Muscle layer of duodenum (tissue), 2 donors: Measurements from ENCODE around the gene GALNT8.

Experiments
- H3K27ac ChIP-seq: one replicate; pipeline ENCODE4 v1.7.0; 2013; ENCODE audit warnings: mild to moderate bottlenecking, low read length
- H3K27me3 ChIP-seq: one replicate; pipeline ENCODE4 v1.7.0; 2013; ENCODE audit warnings: low read depth, mild to moderate bottlenecking, control low read depth, low read length
- H3K36me3 ChIP-seq, 2 donors: one replicate each; pipeline ENCODE4 v1.7.0; 2013; ENCODE audit warnings: low read length in 2 of 2, control low read depth in 1 of 2, mild to moderate bottlenecking in 1 of 2; ENCODE audit not compliant: insufficient read depth in 2 of 2, control insufficient read depth in 1 of 2
- H3K4me1 ChIP-seq, 2 donors: one replicate each; pipeline ENCODE4 v1.7.0; 2013; ENCODE audit warnings: low read length in 2 of 2, mild to moderate bottlenecking in 2 of 2, control low read depth in 1 of 2, moderate library complexity in 1 of 2; ENCODE audit not compliant: insufficient read depth in 2 of 2, control insufficient read depth in 1 of 2
- H3K4me3 ChIP-seq, 2 donors: one replicate each; pipeline ENCODE4 v1.7.0; 2013; ENCODE audit warnings: low read length in 2 of 2, low read depth in 1 of 2, mild to moderate bottlenecking in 1 of 2
- H3K9me3 ChIP-seq, 2 donors: one replicate each; pipeline ENCODE4 v1.7.0; 2013; ENCODE audit warnings: low read length in 2 of 2, control low read depth in 1 of 2, mild to moderate bottlenecking in 1 of 2; ENCODE audit not compliant: control insufficient read depth in 1 of 2
- donor health status: healthy.

The GALNT8 gene, protein sequence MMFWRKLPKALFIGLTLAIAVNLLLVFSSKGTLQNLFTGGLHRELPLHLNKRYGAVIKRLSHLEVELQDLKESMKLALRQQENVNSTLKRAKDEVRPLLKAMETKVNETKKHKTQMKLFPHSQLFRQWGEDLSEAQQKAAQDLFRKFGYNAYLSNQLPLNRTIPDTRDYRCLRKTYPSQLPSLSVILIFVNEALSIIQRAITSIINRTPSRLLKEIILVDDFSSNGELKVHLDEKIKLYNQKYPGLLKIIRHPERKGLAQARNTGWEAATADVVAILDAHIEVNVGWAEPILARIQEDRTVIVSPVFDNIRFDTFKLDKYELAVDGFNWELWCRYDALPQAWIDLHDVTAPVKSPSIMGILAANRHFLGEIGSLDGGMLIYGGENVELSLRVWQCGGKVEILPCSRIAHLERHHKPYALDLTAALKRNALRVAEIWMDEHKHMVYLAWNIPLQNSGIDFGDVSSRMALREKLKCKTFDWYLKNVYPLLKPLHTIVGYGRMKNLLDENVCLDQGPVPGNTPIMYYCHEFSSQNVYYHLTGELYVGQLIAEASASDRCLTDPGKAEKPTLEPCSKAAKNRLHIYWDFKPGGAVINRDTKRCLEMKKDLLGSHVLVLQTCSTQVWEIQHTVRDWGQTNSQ

DNA sequence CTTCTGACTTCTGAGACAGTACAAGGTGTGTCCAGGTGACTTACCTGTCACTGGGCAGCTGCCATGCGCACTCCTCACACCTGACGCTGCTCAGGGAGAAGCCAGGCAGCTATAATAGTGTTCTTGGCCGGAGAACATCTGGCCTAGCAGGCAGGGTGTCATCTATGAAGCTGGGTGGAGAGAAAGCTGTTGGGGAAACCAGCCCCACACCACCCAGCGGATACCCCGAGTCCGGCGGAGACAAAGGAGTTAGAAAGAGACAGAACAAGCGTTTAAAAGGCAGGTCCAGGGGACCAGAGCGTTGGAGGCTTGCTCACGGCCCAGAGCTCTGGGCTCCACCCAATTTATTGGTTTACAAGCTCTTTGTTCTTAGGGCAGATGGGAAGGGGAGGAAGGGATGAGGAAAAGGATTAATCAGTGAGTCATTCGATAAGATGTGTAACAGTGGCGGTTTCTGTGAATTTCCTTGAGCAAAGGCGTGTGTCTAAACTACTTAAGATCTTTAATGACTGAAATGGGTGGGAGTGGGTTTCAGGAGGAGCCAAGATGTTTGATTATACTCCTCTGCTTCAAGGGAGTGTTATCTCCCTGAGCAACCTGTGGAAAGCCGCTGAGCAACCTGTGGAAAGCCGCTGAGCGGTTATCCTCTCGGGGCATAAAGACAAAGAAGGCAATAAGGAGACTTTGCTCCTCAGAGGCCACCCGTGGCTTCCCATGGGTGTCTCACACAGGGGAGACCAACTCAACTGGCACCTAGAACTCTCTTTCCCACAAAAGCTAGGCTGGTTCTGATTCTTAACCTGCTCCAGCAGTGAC lies at the start of gene GALNT8:
GALNT8 (plus strand) TSS at position 580 of the 816 bp plus-strand sequence. CDS start 278 bp downstream, outside the sequence.
- H3K9me3 ChIP-seq, result no peaks in the 10 kb centered on the region
- no peaks in the 10 kb centered on the region for H3K4me1 ChIP-seq
- H3K4me3 ChIP-seq, result no peak within 1 kb of the TSS
- no peak within 1 kb of the TSS for H3K27ac ChIP-seq
- H3K27me3 ChIP-seq, result no peaks in the 10 kb centered on the region
- no peaks in the 10 kb centered on the region for H3K36me3 ChIP-seq

DNA sequence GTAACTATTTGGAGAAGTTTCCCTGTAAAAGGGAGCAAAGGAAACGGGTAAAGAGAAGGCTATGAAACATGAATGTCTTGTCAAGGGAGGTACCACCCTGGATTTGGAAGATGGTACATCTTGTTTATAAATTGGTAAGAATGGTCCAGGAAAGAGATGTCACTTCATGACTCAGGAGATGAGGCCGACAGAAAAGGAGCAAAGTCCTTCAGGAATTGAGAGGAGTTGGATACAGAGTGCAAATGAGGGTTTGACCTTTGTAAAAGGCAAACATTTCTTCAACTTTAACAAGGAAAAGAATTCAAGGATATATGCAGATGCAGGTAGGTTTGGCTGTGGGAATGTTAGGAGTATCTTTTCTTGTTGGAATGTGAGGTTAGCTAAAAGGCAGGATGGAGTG lies 40.5 kb upstream of the GALNT8 start:
- Histone ChIP-seq H3K27me3 (no peaks in the 10 kb centered on the region), H3K4me3 (no peak overlapping the region), H3K36me3 (peaks cover 8 to 28% of the 10 kb centered on the region in 2 donors), H3K4me1 (no peaks in the 10 kb centered on the region), H3K9me3 (no peaks in the 10 kb centered on the region), H3K27ac (no peak overlapping the region)

DNA sequence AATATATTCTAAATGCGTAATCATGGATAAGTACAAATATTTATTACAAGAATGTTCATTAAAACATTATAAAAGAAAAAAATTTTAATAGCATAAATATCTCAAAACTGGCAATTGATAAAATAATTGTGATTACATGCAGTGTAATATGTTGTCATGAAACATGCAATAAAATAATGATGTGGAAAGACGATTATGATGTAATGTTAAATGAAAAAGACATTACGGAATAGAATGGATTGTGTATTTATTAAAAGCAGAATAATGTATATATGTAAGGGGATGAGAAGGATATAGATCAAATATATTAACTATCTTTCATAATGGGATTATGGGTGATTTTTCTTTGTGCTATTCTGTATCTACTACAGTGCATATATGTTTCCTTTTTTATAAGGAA lies 38.5 kb upstream of the GALNT8 start:
- no peaks in the 10 kb centered on the region for H3K9me3 ChIP-seq
- H3K4me3 ChIP-seq, result no peak overlapping the region
- no peaks in the 10 kb centered on the region for H3K27me3 ChIP-seq
- no peaks in the 10 kb centered on the region for H3K4me1 ChIP-seq
- H3K36me3 ChIP-seq, result peaks cover 22 to 46% of the 10 kb centered on the region in 2 donors
- H3K27ac ChIP-seq, result no peak overlapping the region

DNA sequence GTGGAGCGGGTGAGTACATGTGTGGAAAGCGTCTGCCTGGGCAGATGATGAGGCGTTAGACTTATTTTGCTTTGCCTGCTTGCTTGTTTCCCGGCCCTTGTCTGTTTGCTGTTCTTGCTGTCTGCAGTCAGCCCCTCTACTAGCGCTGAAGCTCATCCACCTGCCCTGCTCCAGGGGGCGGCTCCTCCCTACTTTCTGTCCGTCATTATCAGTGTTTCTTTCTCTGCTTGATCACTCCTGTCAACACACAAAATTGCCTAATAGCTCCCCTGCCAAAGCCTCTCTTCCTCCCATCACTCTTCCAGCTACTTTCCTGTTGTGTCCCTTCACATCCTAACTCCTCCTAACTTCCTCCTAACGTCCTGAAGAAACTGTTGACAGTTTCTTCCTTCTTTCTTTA lies 34.9 kb upstream of the GALNT8 start:
- no peaks in the 10 kb centered on the region for H3K9me3 ChIP-seq
- no peaks in the 10 kb centered on the region for H3K27me3 ChIP-seq
- no peaks in the 10 kb centered on the region for H3K4me1 ChIP-seq
- no peak overlapping the region for H3K4me3 ChIP-seq
- H3K27ac ChIP-seq, result no peak overlapping the region
- peaks cover 31 to 72% of the 10 kb centered on the region in 2 donors for H3K36me3 ChIP-seq

DNA sequence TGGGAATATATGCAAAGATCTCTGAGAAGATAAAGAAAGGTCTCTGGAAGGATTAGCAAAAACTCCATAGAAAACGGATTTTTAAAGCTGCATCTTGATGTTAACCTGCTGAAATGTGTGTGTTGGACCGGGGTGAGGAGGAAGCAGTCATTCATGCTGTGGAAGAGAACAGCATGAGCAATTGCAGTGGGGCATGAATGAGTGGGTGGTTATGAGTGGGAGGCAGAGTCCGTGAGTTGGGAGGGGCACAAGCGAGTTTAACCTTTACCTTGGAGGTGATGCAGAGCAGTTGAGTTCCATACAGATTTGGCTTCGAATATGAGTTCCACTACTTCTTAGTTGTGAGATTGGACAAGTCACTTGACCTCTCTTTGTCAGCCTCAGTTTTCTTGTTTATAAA lies 29.4 kb upstream of the GALNT8 start:
- Histone ChIP-seq H3K4me1 (no peaks in the 10 kb centered on the region), H3K27ac (no peak overlapping the region), H3K9me3 (no peaks in the 10 kb centered on the region), H3K36me3 (peaks cover 14 to 41% of the 10 kb centered on the region in 2 donors), H3K4me3 (no peak overlapping the region), H3K27me3 (no peaks in the 10 kb centered on the region)

DNA sequence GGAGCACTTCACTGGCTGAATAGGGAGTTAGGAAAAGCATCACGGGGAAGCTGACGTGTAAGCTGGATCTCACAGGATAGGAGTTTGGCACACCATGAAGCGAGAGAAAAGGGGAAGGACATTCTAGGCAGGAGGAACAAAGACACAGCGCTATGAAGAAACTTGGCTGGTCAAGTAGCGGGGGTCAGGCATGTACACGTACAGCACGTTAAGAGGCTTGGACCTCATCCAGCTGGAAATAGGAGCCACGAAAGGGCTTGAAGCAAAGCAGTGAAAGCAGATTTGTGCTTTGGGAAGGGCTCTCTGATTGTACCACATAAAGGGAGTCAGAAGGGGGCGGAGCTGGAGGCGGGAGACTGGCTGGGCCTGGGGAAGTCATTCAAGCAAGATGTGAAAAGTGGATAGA lies 19.6 kb upstream of the GALNT8 start:
- no peaks in the 10 kb centered on the region for H3K36me3 ChIP-seq
- H3K27me3 ChIP-seq, result no peaks in the 10 kb centered on the region
- H3K4me3 ChIP-seq, result no peak overlapping the region
- H3K9me3 ChIP-seq, result no peaks in the 10 kb centered on the region
- H3K27ac ChIP-seq, result peak overlapping the region; percentile 18
- peaks cover 0 to 4% of the 10 kb centered on the region in 2 donors for H3K4me1 ChIP-seq

DNA sequence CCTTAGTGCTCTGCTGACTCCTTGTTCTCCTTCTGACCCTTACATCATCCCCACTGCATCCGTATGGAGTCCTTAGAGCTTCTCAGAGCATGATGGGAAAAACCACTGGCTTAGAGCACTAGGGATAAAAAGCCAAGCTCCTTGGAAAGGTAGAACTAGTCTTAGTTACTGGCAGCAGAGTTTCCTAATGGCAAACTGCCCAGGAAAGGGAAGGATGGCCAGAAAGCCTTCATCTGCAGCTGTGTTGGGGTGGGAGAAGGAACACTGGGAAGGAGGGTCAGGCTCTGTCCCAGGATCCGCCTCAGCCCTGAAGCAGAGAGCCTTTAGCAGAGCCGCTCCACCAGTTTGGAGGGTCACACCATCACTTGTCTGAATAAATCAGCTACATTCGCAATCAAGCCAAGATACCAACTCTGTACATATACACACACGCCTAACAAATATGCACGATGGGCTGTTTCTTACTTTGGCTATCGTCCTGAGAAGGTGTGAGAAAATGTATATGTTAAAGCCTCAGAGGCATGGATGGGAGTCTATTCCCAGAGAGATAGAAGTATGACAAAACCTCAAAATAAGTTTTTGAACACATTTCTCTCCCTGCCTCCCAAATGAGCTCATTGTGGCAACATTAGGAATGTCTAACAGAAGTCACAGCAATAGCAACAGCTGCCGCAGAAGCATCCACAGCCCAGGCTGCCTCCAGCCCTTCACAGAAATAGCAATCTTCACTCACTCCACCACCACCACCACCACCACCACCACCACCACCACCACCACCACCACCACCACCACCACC lies 18.6 kb upstream of the GALNT8 start:
- Histone ChIP-seq H3K4me3 (no peak overlapping the region), H3K9me3 (no peaks in the 10 kb centered on the region), H3K36me3 (no peaks in the 10 kb centered on the region), H3K27ac (peak overlapping the region; percentile 18), H3K27me3 (no peaks in the 10 kb centered on the region), H3K4me1 (peaks cover 0 to 4% of the 10 kb centered on the region in 2 donors)

DNA sequence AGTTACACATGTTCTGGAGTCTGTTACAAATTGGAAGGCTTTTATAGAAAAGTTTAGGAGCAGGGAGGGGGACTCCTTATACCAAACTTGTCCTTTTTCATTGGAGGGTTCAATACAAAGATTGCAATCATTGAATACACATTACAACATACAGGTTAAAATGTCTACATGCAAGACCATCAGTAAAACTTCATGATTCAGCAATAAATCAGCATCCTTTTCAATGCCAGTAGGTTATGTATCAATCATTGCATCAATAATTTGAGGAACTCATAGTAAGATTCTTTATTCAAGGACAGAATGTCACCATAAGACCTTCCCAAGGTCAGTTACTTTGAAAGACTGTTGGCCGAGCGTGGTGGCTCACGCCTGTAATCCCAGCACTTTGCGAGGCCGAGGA lies 16.5 kb upstream of the GALNT8 start:
- Histone ChIP-seq H3K27ac (no peak overlapping the region), H3K27me3 (no peaks in the 10 kb centered on the region), H3K36me3 (no peaks in the 10 kb centered on the region), H3K4me3 (no peak overlapping the region), H3K4me1 (peaks cover 0 to 4% of the 10 kb centered on the region in 2 donors), H3K9me3 (no peaks in the 10 kb centered on the region)

DNA sequence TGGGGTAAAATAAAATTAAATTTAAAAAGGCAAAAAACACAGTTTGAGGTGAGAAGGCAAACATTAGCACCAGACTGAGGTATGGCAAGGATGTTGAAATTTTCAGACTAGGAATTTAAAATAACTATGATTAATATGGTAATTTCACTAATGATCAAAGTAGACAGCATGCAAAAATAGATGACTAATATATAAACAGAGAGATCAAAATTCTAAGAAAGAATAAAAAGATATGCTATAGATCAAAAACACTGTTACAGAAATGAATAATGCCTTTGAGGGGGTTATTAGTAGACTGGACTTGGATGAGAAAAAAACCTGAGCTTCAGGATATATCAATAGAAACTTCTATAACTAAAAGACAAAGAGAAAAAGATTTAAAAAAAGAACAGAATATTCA lies 14.4 kb upstream of the GALNT8 start:
- Histone ChIP-seq H3K4me3 (no peak overlapping the region), H3K27me3 (no peaks in the 10 kb centered on the region), H3K27ac (no peak overlapping the region), H3K9me3 (no peaks in the 10 kb centered on the region), H3K4me1 (peaks cover 0 to 4% of the 10 kb centered on the region in 2 donors), H3K36me3 (no peaks in the 10 kb centered on the region)

DNA sequence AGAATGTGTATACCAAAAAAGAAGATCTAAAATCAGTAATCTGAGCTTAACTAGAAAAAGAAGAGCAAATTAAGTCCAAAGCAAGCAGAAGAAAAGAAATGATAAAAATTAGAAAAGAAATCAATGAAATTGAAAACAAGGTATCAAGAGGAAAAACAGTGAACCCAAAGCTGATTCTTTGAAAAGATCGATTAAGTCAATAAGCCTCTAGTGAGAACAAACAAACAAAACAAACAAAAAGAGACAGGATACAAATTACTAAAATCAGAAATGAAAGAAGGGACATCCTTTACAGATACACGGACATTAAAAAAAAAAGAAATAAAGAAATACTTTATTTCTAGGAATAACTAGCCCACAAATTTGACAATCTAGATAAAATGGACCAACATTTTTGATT lies 12.9 kb upstream of the GALNT8 start:
- no peaks in the 10 kb centered on the region for H3K27me3 ChIP-seq
- no peak overlapping the region for H3K4me3 ChIP-seq
- no peaks in the 10 kb centered on the region for H3K36me3 ChIP-seq
- H3K27ac ChIP-seq, result no peak overlapping the region
- no peaks in the 10 kb centered on the region for H3K9me3 ChIP-seq
- no peaks in the 10 kb centered on the region for H3K4me1 ChIP-seq
